ENCODE measurements around the gene SERPINB3.

DNA sequence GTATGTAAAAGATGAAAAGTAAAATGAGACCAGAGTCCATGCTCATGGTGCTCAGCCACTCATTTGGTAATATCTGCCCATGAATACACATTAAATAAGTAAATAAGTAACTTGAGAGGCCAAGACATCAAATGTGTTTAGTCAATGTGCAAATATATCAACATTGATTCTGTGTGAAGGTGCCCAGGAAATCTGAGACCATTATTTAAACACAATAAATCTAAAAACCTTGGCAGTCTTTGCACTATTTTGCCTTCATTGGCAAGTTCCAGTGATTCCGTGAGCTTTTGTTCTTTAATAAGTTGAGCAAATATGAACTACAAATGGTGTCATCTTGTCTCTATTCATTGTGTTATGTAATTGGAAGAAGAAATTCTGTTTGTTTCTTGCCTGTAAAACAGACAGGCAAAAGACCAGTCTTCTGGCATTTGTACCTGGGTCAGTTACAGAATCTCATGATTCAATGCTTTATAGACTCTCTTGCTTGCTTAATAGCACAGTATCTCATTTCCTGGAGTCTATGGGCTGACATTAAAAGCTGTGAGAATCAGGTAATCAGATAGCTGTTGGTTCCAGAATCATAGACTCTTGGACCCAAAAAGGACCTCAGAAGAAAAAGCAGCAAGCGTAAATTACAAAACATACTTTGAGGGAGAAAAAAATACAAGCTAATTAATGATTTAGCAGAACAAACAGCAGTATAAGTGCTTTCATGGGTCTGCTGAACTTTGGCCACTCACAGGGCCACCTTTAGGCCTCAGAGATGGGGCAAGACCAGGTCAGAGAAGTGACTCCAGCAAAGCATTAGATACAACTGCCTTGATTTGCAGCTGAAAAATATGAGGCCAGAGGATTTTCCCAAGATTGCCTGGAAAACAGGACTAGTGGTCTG lies 20.0 kb upstream of the SERPINB3 start:
- TF ChIP-seq POLR2A (IDR thresholded peaks at IDR 0.05; ENCODE audit: low read length): no peak
- no peak for TF ChIP-seq GATA1 (IDR thresholded peaks at IDR 0.05; ENCODE audit: low read depth, low read length)

All from erythroblast (primary cell).